Nucleus accumbens (tissue), 56 donors: ENCODE measurements around the gene ARF6.
"Not testable (repeated sequence)": the region's sequence is repeated elsewhere in the genome, so short reads cannot be mapped to it uniquely, and the experiment has no call there.

Source experiments
- DNase-seq, 56 donors: peaks; one replicate each; lab custom pipeline; 2025; lab: John Stamatoyannopoulos, UW

ARF6 gene

GRCh38 chr14:49875640-49876198, 17.2 kb upstream of the ARF6 start:
- no peak for DNase-seq

DNA sequence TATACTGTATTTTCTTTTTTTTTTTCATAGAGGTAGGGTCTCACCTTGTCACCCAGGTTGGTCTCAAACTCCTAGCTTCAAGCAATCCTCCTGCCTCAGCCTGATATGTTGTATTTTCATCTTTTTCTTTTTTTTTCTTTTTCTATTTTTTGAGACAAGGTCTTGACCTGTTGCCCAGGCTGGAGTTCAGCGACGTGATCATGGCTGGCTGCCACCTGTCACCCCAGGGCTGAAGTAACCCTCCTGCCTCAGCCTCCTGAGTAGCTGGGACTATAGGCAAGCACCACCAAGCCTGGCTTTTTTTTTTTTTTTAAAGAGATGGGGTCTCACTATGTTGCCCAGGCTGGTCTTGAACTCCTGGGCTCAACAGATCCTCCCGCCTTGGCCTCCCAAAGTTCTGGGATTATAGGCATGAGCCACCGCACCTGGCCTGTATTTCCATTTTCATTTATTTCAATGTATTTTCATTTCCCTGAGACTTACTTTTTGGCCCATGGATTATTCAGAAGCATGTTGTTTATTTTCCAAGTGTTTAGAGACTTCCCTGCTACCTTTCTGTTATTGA, 16.2 kb upstream of the ARF6 start:
- DNase-seq = no peak

GRCh38 chr14:49879646-49880204, 13.2 kb upstream of the ARF6 start:
- peak in 3 of 56 donors; percentile 1 to 8 (median 2) for DNase-seq

DNA sequence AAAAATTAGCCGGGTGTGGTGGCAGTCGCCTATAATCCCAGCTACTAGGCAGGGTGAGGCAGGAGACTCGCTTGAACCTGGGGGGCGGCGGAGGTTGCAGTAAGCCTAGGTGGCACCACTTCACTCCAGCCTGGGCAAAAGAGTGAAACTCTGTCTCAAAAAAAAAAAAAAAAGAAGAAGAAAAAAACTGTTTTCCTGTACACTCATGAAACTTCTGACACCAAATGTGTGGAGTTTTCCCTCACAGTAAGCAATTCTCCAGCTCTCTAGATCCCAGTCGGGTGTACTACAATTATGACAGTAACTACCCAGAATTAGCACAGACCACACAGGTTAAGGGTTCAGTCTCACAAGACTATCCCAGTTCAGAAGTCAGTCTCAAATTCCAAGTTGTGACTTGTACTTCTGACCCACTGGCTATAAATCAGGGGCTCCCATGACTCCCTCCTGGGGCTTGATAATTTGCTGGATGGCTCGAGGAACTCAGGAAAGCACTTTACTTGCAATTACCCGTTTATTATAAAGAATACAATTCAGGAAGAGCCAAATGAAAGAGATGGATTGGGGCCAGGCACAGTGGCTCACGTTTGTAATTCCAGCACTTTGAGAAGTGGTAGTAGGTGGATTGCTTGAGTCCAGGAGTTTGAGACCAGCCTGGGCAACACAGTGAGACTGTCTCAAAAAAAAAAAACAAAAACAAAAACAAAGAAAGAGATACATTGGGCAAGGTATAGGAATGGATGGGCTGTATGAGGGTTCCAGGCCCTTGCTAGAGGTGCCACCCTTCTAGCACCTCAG, 12.4 kb upstream of the ARF6 start:
- no peak for DNase-seq

GRCh38 chr14:49881350-49882001, 11.4 kb upstream of the ARF6 start:
- DNase-seq = no peak

DNA sequence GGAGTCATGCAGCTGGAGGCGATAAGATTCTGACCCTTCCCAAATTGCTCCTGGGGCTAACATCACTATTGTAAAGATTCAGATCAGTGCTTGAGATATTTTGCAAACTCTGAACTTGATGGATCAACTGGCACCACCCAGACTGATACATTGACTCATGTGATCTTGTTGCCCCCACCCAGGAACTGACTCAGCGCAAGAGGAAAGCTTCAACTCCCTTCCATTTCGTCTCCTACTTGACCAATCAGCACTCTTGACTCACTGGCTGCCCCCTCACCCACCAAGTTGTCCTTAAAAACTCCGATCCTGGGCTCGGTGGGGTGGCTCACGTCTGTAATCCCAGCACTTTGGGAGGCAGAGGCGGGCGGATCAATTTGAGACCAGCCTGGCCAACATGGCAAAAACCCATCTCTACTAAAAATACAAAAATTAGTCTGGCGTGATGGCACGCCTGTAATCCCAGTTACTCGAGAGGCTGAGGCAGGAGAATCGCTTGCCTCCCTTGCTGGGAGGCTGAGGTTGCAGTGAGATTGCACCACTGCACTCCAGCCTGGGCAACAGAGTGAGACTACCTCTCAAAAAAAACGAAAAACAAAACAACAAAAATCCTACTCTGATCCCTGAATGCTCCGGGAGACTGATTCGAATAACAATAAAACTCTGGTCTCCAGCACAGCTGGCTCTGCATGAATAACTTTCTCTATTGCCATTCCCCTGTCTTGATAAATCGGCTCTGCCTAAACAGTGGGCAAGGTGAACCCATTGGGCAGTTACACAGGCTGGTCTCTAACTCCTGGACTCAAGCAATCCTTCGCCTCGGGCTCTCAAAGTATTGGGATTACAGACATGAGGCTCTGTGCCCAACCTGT, 9.8 kb upstream of the ARF6 start:
- no peak for DNase-seq

DNA sequence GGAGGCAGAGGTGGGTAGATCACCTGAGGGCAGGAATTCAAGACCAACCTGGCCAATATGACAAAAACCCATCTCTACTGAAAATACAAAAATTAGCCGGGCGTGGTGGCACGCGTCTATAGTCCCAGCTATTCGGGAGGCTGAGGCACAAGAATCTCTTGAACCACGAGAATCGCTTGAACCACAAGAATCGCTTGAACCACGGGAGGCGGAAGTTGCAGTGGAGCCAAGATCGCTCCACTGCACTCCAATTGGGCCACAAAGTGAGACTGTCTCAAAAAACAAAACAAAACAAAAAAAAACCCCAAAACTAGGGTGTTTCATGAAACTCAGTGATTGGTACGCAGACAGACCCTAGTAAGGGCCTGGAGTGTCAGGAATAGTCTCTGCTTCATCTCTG, 6.4 kb upstream of the ARF6 start:
- DNase-seq = no peak

GRCh38 chr14:49888293-49888692, 4.6 kb upstream of the ARF6 start:
- no peak for DNase-seq

GRCh38 chr14:49892301-49892635, 614 bp upstream of the ARF6 start:
- DNase-seq = peak in 38 of 56 donors; percentile 35 to 87 (median 68)

- DNase-seq = peak in 22 of 56 donors; percentile 11 to 62 (median 49)
These were observed 679 bp downstream of the ARF6 start for GRCh38 chr14:49893309-49894213.

DNA sequence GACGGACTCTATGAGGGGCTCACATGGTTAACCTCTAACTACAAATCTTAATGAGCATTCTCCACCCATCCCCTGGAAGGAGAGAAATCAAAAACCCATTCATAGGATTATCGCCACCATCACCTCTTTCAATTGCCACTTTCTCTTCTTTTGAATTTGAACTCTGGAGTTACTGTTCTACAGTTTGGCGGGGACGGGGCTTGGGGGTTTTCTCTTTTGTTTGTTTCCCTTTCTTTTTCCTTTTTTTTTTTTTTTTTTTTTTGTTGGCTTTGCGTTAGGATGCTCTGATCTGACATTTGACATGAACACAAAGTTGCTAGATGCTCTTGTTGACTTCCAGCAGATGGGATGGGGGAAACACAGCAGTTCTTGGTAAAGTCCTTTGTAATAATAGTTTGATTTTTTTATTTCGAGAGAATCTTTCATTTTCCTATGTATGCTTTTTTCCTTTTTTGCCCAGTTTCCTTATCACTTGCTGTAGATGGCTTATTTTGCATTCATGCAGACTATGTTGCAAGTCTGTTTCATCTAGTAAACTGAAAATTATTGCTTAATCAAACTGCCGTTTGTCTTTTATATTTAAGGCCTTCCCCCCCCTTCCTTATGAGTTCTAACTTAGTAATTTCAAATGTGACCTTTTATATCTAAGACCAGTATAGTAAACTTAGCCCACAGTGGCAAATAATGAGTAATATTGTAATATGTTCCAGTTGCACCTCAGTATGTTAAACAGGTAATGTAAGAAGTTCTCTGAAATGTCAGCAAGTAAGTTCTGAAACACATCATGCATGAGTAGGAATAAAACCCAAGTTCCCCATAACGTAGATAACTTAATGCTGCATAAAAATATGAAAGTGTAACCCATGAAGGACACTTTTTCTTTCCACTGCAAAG, 1.6 kb downstream of the ARF6 start:
- DNase-seq = not testable (repeated sequence)

DNA sequence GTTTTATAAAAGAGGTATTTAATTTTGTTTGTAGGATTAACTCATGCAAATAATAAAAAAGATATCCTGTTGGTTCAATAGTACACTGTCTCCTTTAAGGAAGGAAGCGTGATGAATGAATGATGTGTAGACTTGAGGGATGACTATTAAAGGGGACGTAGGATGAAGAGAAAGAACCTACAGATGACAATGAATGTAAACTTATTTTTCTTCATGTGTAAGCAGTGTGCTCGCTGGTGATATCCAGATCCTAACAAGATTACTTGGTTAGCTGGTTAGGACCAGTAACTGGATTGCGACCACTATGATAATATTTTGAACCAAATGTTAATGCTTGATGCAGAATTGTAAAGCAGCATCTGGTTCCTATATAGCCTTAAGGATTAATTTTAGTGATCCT, 2.6 kb downstream of the ARF6 start:
- DNase-seq = no peak

- DNase-seq = not testable (repeated sequence)
These were observed 3.4 kb downstream of the ARF6 start for GRCh38 chr14:49896272-49896671.

DNA sequence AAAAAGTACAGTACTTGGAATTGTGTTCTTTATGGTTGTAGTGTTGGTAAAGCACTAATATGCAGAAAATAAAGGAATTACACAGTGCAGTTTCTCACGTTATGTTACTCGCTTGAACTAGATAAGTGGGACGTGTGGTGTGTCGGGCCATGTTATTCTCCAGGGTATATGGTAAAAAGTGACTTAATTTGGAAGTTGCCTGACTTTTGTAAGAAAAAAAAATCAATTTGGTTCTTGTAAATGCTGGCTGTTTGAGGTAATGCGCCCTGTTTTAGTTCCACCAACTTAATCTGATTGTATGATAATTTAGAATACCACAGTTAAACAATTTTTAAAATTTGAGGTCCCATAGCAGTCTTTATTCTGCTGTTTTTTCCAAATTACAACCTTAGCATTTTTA, 4.1 kb downstream of the ARF6 start:
- no peak for DNase-seq

DNA sequence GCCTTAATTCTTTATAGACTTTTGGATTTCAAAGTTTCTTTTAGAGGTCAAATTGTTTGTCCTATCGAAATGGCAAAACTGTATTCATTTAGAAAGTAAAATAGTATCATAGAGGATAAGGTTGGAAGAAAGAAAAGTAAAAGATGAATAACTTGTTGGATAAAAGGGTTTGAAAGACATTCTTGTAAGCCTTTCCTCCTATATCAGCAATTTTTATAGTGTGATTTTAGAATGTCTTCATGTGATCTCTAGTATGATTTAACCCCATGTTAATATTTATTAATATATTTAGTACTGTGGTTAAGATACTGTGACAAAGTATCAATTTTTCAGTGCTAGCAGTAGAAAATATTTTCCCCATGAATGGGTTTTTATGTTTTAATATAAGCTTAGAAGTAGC, 4.5 kb downstream of the ARF6 start:
- no peak for DNase-seq

DNA sequence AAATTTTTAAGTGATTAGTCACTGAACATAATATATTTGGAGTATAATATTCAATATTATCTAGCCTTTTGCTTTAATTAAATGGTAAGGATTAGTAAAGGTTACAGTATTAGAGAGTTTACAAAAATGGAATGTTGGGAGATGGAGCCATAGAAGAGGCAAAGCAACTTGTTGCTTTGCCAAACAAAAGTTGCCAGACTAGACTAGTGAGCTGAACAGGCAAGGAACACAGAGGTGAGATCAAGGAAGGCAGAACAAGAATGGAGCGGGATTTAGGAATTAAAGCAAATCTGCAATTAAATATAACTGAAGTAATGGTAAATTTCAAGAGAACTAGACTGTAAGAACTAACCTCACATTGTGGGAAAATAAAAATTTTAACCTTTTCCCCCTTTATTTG, 5.1 kb downstream of the ARF6 start:
- no peak for DNase-seq

DNA sequence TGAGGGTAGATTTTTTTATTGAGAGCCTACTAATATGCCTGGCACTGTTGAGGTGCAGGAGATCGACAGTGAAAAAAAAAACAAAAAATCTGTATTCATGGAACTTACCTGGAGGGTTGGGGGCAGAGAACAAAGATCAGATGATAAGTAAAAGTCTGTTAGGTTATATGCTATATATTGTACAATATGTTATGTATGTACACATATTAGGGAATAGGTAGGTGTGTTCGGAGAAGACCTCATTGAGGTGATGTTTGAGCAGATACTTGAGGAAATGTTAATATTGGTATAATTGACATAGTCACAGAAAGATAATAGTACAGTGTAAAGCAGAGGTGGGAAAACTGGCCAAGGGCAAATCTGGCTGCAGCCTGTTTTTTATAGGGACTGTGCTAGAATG, 5.6 kb downstream of the ARF6 start:
- no peak for DNase-seq

DNA sequence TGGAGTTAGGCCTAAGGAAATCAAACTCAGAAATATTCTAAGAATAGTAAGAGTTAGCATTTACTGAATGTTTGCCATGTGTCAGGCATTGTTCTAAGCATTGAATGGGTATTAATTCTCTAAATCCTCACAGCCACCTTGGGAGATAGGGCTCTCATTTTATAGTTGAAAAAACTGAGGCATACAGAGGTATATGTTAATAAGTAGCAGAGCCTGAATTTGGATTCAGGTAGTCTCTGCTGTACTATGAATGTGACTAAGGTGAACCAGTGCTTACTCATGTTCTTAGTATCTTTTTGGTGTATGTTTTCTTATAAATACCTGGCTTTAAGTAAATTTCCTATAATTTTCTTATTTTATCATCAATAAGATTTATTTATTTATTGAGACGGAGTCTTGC, 8.1 kb downstream of the ARF6 start:
- no peak for DNase-seq
